HepG2 (cell line): Measurements from ENCODE around the gene ZNF324B. TPM values are rescaled to one million over a fixed set of nuclear protein-coding genes. Genes with fewer than 3 reads are reported as not detected.

Experiments
- ATAC-seq: fragments of 200-7000 bp; cut with Tn5 transposase; 3 replicates; pipeline ENCODE4 v1.9.1; 2020; ENCODE audit warnings: mild to moderate bottlenecking, moderate library complexity
- BruUV-seq: library from RNA; stranded (reverse); fragments of 400-500 nt; replicated peaks from 2 replicates; lab custom pipeline; 2021; lab: Mats Ljungman, UMichigan
- CTCF ChIA-PET: fragments of 300-600 bp; formaldehyde crosslinking; extraction: SDS; loops from one replicate; lab custom pipeline; 2021; ENCODE audit warnings: low total read pairs, inconsistent platforms, low intra/inter-chr PET ratio; lab: Yijun Ruan, JAX
- POLR2A ChIA-PET: fragments of 350-600 bp; sonication (Branson Sonifier 250); formaldehyde crosslinking; loops from one replicate; lab custom pipeline; 2020; ENCODE audit warnings: antibody characterized with exemption, inconsistent platforms; lab: Yijun Ruan, JAX
- DNase-seq: peaks from one replicate; pipeline ENCODE4 v3.0.0-alpha.2; 2015; ENCODE audit warnings: low spot score
- FAIRE-seq: peaks from 3 replicates; lab custom pipeline; 2011; peaks lifted over from hg19 to GRCh38; lab: Jason Lieb, UNC
- H2AFZ ChIP-seq: one replicate; pipeline ENCODE4 v1.6.1; 2011; ENCODE audit warnings: low read length, inconsistent platforms
- H3K27ac ChIP-seq: fragments of 300-600 bp; 3 replicates; pipeline ENCODE4 v1.8.0; 2011; ENCODE audit warnings: mixed run types, mild to moderate bottlenecking, mixed read lengths, low read length, inconsistent platforms; ENCODE audit not compliant: insufficient read depth; ENCODE audit errors: extremely low read length
- H3K27me3 ChIP-seq, 2 experiments: fragments of 200-600 bp in 1 of 2; 2 replicates in 1 of 2; 3 replicates in 1 of 2; pipeline versions ENCODE4 v1.6.0 to v1.8.0; 2011; ENCODE audit warnings: low read length in 2 of 2, mild to moderate bottlenecking in 2 of 2, moderate library complexity in 2 of 2, inconsistent platforms in 1 of 2; ENCODE audit not compliant: insufficient read depth in 2 of 2, control insufficient read depth in 1 of 2
- H3K36me3 ChIP-seq, 2 experiments: fragments of 200-600 bp in 1 of 2; replicated peaks in 1 of 2; 2 replicates in 1 of 2; 3 replicates in 1 of 2; pipeline versions ENCODE4 v1.5.1 to v1.8.0; 2011; ENCODE audit warnings: low read length in 2 of 2, inconsistent platforms in 1 of 2; ENCODE audit not compliant: insufficient read depth in 2 of 2, control insufficient read depth in 1 of 2
- H3K4me1 ChIP-seq: 2 replicates; pipeline ENCODE4 v1.5.1; 2012; ENCODE audit warnings: low read length, inconsistent platforms; ENCODE audit not compliant: insufficient read depth
- H3K4me2 ChIP-seq: 2 replicates; pipeline ENCODE4 v1.6.0; 2011; ENCODE audit warnings: low read depth, low read length, inconsistent platforms
- H3K4me3 ChIP-seq, 3 experiments: fragments of 200-600 bp in 1 of 3; sonication (generic), shearing (Covaris generic) in 1 of 3; replicated peaks in 1 of 3; 2 replicates each; pipeline ENCODE4 v1.5.1; 2011 to 2016; ENCODE audit warnings: low read length in 3 of 3, inconsistent platforms in 2 of 3, low read depth in 2 of 3, mild to moderate bottlenecking in 2 of 3, control low read depth in 1 of 3, mixed read lengths in 1 of 3; ENCODE audit not compliant: insufficient read depth in 1 of 3
- H3K79me2 ChIP-seq: one replicate; pipeline ENCODE4 v1.6.1; 2011; ENCODE audit warnings: low read length, inconsistent platforms; ENCODE audit not compliant: insufficient read depth
- H3K9ac ChIP-seq: 2 replicates; pipeline ENCODE4 v1.6.0; 2011; ENCODE audit warnings: mild to moderate bottlenecking, low read depth, low read length, inconsistent platforms; ENCODE audit not compliant: insufficient read depth
- H3K9me3 ChIP-seq: 2 replicates; pipeline ENCODE4 v1.5.1; 2012; ENCODE audit warnings: mild to moderate bottlenecking, low read length
- H4K20me1 ChIP-seq: 2 replicates; pipeline ENCODE4 v1.6.0; 2011; ENCODE audit warnings: inconsistent platforms, mild to moderate bottlenecking, low read length, moderate library complexity; ENCODE audit not compliant: insufficient read depth
- MLXIP ChIP-seq: sonication (generic); formaldehyde crosslinking; IDR thresholded peaks from 2 replicates; pipeline ENCODE4 v1.9.0; 2021; ENCODE audit warnings: missing genetic modification reagents, borderline replicate concordance
- PHF5A ChIP-seq: IDR thresholded peaks from one replicate; pipeline ENCODE4 v1.6.1; 2018; ENCODE audit warnings: low read depth, missing genetic modification reagents; ENCODE audit not compliant: unreplicated experiment
- RXRA ChIP-seq: sonication (generic); formaldehyde crosslinking; IDR thresholded peaks from 2 replicates; pipeline ENCODE4 v1.5.1; 2020; ENCODE audit warnings: missing genetic modification reagents
- SOX5 ChIP-seq: IDR thresholded peaks from 2 replicates; pipeline ENCODE4 v1.6.1; 2016; ENCODE audit warnings: borderline replicate concordance
- SP4 ChIP-seq: sonication (generic); formaldehyde crosslinking; IDR thresholded peaks from 2 replicates; pipeline ENCODE4 v1.8.1; 2023; ENCODE audit warnings: mild to moderate bottlenecking, missing genetic modification reagents
- ZNF24 ChIP-seq: fragments of 450-650 bp; IDR thresholded peaks from 2 replicates; pipeline ENCODE4 v1.6.1; 2017; ENCODE audit warnings: antibody characterized with exemption, mild to moderate bottlenecking
- ZNF275 ChIP-seq: sonication (generic); formaldehyde crosslinking; IDR thresholded peaks from 2 replicates; pipeline ENCODE4 v1.8.0; 2022; ENCODE audit warnings: missing genetic modification reagents, mild to moderate bottlenecking, inconsistent platforms, borderline replicate concordance
- ZNF788 ChIP-seq: sonication (generic); formaldehyde crosslinking; IDR thresholded peaks from 2 replicates; pipeline ENCODE4 v1.5.0; 2020; ENCODE audit warnings: mild to moderate bottlenecking, missing genetic modification reagents, borderline replicate concordance
- ZNF883 ChIP-seq: sonication (generic); formaldehyde crosslinking; IDR thresholded peaks from 2 replicates; pipeline ENCODE4 v1.5.1; 2020; ENCODE audit warnings: mild to moderate bottlenecking, missing genetic modification reagents; ENCODE audit errors: not compliant biosample characterization
- ZSCAN22 ChIP-seq: sonication (generic); formaldehyde crosslinking; IDR thresholded peaks from 2 replicates; pipeline ENCODE4 v1.4.0; 2020; ENCODE audit warnings: mild to moderate bottlenecking, missing genetic modification reagents
- ZXDC ChIP-seq: sonication (generic); formaldehyde crosslinking; IDR thresholded peaks from 2 replicates; pipeline ENCODE4 v1.5.0; 2020; ENCODE audit warnings: mild to moderate bottlenecking, missing genetic modification reagents
- WGBS: methylation state at CpG from one replicate; pipeline ENCODE4 v1.1.6; 2017; ENCODE audit warnings: low lambda C conversion rate; 5-methylcytosine and 5-hydroxymethylcytosine counted together
- in situ Hi-C: cut with HindIII; loops from 2 replicates; pipeline ENCODE4 v1.10.0; 2017; ENCODE audit warnings: low pct_unique_long_range_greater_than_20kb; ENCODE audit not compliant: extremely low pct_ligation_motif_present
- intact Hi-C: fragments of 100-400 bp; cut with micrococcal nuclease; formaldehyde crosslinking; loops from one replicate; pipeline ENCODE4 v1.10.0; 2022; ENCODE audit not compliant: unreplicated experiment
- polyA plus RNA-seq, 8 experiments: library from polyadenylated mRNA; depleted of rRNA in 3 of 8; stranded (reverse) in 7 of 8; unstranded in 1 of 8; fragments of >200 nt; fragmentation: Illumina TruSeq in 4 of 8; extraction: Trizol in 4 of 8; gene quantifications; 2 replicates each; pipeline versions ENCODE4 v1.2.1 to v1.2.3, GENCODE V29; 2011 to 2016; ENCODE audit warnings: low read depth in 4 of 8, missing spikeins in 1 of 8, mixed read lengths in 1 of 8; ENCODE audit not compliant: insufficient read depth in 1 of 8
- total RNA-seq, 5 experiments: library from RNA; depleted of rRNA; stranded (reverse); fragments of >200 nt; fragmentation: Illumina TruSeq; extraction: Trizol; gene quantifications; 2 replicates each; pipeline ENCODE4 v1.2.3, GENCODE V29; 2016; ENCODE audit warnings: low read depth in 1 of 5
- TF ChIP-seq, protein P1 (sequence below): IDR thresholded peaks from 2 replicates; pipeline ENCODE4 v1.6.1; 2016; ENCODE audit warnings: mild to moderate bottlenecking
- TF ChIP-seq, protein P2 (sequence below): sonication (generic); formaldehyde crosslinking; IDR thresholded peaks from 2 replicates; pipeline ENCODE4 v1.9.0; 2021; ENCODE audit warnings: missing genetic modification reagents, mild to moderate bottlenecking, borderline replicate concordance
- TF ChIP-seq, protein P3 (sequence below): sonication (generic); formaldehyde crosslinking; IDR thresholded peaks from 2 replicates; pipeline ENCODE4 v1.4.0; 2020; ENCODE audit warnings: missing genetic modification reagents

Gene ZNF324B
- total and polyA plus RNA-seq, 2 of the 13 experiments (the other 11 are each of a cell fraction or from before 2014, with no cell fraction given): 0.53 to 3.0 TPM

DNA sequence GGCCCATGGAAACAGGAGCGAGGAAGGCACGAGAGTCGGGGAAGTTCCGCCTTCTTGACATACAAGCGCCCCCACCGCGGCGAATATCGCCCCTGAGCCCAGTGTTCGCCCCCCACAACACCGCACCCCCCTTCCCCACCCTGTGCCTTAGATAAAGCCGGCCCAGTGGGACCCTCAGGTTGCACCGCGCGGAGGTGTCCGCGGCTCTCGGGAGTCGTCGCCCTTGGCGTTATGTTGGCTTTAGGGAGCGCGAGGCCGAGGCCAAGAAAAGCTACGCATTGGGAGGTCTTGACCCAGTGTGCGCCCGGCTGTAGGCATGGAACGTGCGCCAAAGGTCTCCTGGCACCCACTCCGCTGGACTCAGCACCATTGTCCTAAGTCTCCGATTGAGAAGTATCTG, 10.9 kb upstream of the ZNF324B start:
- no peak overlapping the region for H3K9ac ChIP-seq
- no peak overlapping the region for H3K4me3 ChIP-seq
- no peaks in the 10 kb centered on the region for H3K9me3 ChIP-seq
- no peaks in the 10 kb centered on the region for H3K36me3 ChIP-seq
- H3K4me2 ChIP-seq: no peak overlapping the region
- no peak for FAIRE-seq
- no peaks in the 10 kb centered on the region for H3K4me1 ChIP-seq
- BruUV-seq: no TSS peak
- in situ Hi-C loops: no loop called here
- H3K27me3 ChIP-seq: no peaks in the 10 kb centered on the region
- ChIA-PET CTCF (no interaction called here), POLR2A (no interaction called here)
- no peak overlapping the region for H2AFZ ChIP-seq
- intact Hi-C loops: no loop called here
- WGBS: 88% methylated on average over 23 of the region's 31 CpGs
- H3K79me2 ChIP-seq: no peaks in the 10 kb centered on the region
- ATAC-seq: no peak
- no peak for DNase-seq
- H3K27ac ChIP-seq: no peak overlapping the region
- no peaks in the 10 kb centered on the region for H4K20me1 ChIP-seq
- TF ChIP-seq SP4 (CRISPR knock-in tag): no peak
- TF ChIP-seq, protein P1, sequence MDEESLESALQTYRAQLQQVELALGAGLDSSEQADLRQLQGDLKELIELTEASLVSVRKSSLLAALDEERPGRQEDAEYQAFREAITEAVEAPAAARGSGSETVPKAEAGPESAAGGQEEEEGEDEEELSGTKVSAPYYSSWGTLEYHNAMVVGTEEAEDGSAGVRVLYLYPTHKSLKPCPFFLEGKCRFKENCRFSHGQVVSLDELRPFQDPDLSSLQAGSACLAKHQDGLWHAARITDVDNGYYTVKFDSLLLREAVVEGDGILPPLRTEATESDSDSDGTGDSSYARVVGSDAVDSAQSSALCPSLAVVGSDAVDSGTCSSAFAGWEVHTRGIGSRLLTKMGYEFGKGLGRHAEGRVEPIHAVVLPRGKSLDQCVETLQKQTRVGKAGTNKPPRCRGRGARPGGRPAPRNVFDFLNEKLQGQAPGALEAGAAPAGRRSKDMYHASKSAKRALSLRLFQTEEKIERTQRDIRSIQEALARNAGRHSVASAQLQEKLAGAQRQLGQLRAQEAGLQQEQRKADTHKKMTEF (CRISPR knock-in tag): no peak
- no peak for TF ChIP-seq MLXIP (CRISPR knock-in tag)
- TF ChIP-seq, protein P2, sequence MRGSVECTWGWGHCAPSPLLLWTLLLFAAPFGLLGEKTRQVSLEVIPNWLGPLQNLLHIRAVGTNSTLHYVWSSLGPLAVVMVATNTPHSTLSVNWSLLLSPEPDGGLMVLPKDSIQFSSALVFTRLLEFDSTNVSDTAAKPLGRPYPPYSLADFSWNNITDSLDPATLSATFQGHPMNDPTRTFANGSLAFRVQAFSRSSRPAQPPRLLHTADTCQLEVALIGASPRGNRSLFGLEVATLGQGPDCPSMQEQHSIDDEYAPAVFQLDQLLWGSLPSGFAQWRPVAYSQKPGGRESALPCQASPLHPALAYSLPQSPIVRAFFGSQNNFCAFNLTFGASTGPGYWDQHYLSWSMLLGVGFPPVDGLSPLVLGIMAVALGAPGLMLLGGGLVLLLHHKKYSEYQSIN: no peak
- no peak for TF ChIP-seq ZXDC (CRISPR knock-in tag)
- TF ChIP-seq ZNF275 (CRISPR knock-in tag): no peak
- no peak for TF ChIP-seq ZNF24
- no peak for TF ChIP-seq SOX5 (CRISPR knock-in tag)
- TF ChIP-seq ZSCAN22 (CRISPR knock-in tag): no peak
- TF ChIP-seq ZNF788 (CRISPR knock-in tag): no peak
- TF ChIP-seq PHF5A: no peak
- TF ChIP-seq RXRA (CRISPR knock-in tag): no peak
- TF ChIP-seq, protein P3, sequence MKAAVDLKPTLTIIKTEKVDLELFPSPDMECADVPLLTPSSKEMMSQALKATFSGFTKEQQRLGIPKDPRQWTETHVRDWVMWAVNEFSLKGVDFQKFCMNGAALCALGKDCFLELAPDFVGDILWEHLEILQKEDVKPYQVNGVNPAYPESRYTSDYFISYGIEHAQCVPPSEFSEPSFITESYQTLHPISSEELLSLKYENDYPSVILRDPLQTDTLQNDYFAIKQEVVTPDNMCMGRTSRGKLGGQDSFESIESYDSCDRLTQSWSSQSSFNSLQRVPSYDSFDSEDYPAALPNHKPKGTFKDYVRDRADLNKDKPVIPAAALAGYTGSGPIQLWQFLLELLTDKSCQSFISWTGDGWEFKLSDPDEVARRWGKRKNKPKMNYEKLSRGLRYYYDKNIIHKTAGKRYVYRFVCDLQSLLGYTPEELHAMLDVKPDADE (CRISPR knock-in tag): no peak
- TF ChIP-seq ZNF883 (CRISPR knock-in tag): no peak
